Measurements from ENCODE around the gene RAP1GAP2.

DNA sequence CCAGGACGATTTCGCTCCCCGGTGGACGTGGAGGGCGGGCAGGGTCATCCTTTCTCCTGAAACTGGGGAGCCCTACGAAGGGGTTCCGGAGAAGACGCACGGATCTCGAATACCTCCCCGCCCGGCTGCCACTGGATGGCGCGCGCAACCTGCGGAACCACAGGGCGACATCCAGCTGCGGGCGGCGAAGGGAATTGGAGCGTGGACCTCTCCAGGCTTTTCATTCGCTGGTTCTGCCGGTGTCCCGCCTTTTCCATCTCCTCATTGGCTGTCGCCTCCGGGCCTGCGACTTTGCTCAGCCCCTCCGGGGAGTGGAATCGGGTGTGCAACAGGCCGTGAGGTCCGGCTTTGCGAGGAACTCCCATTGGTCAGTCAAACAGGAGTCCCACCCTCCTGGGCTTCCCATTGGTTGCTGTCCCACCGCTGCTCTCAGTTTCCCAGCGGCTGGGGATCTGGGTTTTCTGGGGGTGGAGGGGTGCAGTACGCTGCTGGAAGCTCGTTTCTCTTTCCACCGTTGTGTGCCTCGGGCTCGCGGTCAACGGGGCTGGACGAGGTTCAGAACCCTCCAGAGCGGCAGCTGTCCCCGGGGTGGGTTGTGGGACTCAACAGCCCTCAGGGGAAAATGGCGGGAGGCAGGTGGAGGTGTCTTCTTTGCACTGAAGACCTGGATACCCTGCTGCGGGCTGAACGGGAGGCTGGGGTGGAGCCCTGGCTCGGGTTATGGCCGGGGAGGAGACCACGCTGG, 252.7 kb downstream of the RAP1GAP2 start:
- TF ChIP-seq POLR2A (IDR thresholded peaks at IDR 0.05) (no peak), POLR2AphosphoS5 (IDR thresholded peaks at IDR 0.05) (peak in 2 of 3 donors; percentile 14 to 22), EP300 (IDR thresholded peaks at IDR 0.05) (no peak)
- TF ChIP-seq, protein P1, sequence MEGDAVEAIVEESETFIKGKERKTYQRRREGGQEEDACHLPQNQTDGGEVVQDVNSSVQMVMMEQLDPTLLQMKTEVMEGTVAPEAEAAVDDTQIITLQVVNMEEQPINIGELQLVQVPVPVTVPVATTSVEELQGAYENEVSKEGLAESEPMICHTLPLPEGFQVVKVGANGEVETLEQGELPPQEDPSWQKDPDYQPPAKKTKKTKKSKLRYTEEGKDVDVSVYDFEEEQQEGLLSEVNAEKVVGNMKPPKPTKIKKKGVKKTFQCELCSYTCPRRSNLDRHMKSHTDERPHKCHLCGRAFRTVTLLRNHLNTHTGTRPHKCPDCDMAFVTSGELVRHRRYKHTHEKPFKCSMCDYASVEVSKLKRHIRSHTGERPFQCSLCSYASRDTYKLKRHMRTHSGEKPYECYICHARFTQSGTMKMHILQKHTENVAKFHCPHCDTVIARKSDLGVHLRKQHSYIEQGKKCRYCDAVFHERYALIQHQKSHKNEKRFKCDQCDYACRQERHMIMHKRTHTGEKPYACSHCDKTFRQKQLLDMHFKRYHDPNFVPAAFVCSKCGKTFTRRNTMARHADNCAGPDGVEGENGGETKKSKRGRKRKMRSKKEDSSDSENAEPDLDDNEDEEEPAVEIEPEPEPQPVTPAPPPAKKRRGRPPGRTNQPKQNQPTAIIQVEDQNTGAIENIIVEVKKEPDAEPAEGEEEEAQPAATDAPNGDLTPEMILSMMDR (IDR thresholded peaks at IDR 0.05): peak in 5 of 7 experiments; percentile 36 to 90 (median 48)
